SIG-M5 (cell line): ENCODE results near the gene RBM10.

Experiments
- DNase-seq: peaks from one replicate; lab custom pipeline; 2025; lab: John Stamatoyannopoulos, UW

The RBM10 gene

GRCh38 chrX:47175588-47175980 lies 30.6 kb downstream of the RBM10 start:
- no peak for DNase-seq

- DNase-seq: no peak
Observed at GRCh38 chrX:47176101-47176740, 31.2 kb downstream of the RBM10 start.

GRCh38 chrX:47177079-47177478 lies 32.1 kb downstream of the RBM10 start:
- no peak for DNase-seq

- DNase-seq: no peak
Observed at GRCh38 chrX:47178337-47178736, 33.3 kb downstream of the RBM10 start.

GRCh38 chrX:47179221-47179927 lies 34.4 kb downstream of the RBM10 start:
- DNase-seq: no peak

- DNase-seq: no peak
Observed at GRCh38 chrX:47179928-47180255, 34.9 kb downstream of the RBM10 start.

- DNase-seq: no peak
Observed at GRCh38 chrX:47180346-47180745, 35.3 kb downstream of the RBM10 start.

GRCh38 chrX:47181301-47181700 lies 36.3 kb downstream of the RBM10 start:
- no peak for DNase-seq

GRCh38 chrX:47182106-47182700 lies 37.2 kb downstream of the RBM10 start:
- no peak for DNase-seq

GRCh38 chrX:47184486-47184885 lies 39.5 kb downstream of the RBM10 start:
- no peak for DNase-seq

GRCh38 chrX:47185241-47185640 lies 40.2 kb downstream of the RBM10 start:
- no peak for DNase-seq

- no peak for DNase-seq
Observed at GRCh38 chrX:47186096-47186740, 41.2 kb downstream of the RBM10 start.

- DNase-seq: no peak
Observed at GRCh38 chrX:47187106-47187677, 42.2 kb downstream of the RBM10 start.

- no peak for DNase-seq
Observed at GRCh38 chrX:47189906-47190305, 44.9 kb downstream of the RBM10 start.

GRCh38 chrX:47190445-47191269 lies 45.6 kb downstream of the RBM10 start:
- peak; percentile 60 for DNase-seq

- DNase-seq: no peak
Observed at GRCh38 chrX:47191331-47191730, 46.3 kb downstream of the RBM10 start.

- no peak for DNase-seq
Observed at GRCh38 chrX:47191806-47192401, 46.9 kb downstream of the RBM10 start.

GRCh38 chrX:47193475-47194193 lies 48.6 kb downstream of the RBM10 start, which contains the start of gene UBA1:
TSS of gene UBA1 (plus strand) at chrX:47193829. CDS start at chrX:47198803, 4,974 bp downstream.
- peak; percentile 66 for DNase-seq

- DNase-seq: no peak
Observed at GRCh38 chrX:47194194-47194787, 49.3 kb downstream of the RBM10 start.

- DNase-seq: no peak
Observed at GRCh38 chrX:47196098-47196497, 51.1 kb downstream of the RBM10 start.
